Activated CD4-positive, alpha-beta T cell treated with anti-CD3 and anti-CD28 coated beads for 4 hours (primary cell): Measurements from ENCODE around the gene NPY4R2.
"Not testable (repeated sequence)": the region's sequence is repeated elsewhere in the genome, so short reads cannot be mapped to it uniquely, and the experiment has no call there.

ENCODE experiments used
- DNase-seq, 2 donors: peaks; one replicate each; pipeline ENCODE4 v3.0.0-alpha.2; 2020

The NPY4R2 gene, protein sequence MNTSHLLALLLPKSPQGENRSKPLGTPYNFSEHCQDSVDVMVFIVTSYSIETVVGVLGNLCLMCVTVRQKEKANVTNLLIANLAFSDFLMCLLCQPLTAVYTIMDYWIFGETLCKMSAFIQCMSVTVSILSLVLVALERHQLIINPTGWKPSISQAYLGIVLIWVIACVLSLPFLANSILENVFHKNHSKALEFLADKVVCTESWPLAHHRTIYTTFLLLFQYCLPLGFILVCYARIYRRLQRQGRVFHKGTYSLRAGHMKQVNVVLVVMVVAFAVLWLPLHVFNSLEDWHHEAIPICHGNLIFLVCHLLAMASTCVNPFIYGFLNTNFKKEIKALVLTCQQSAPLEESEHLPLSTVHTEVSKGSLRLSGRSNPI

GRCh38 chr10:47918475-47918874, at the start of gene NPY4R2:
NPY4R2 (plus strand) TSS chr10:47918662; CDS start chr10:47921988, 3,326 bp downstream.
- DNase-seq, result not testable (repeated sequence)

GRCh38 chr10:47870887-47871286, 47.6 kb upstream of the NPY4R2 start:
- DNase-seq, result not testable (repeated sequence)

GRCh38 chr10:47871485-47872180, 46.8 kb upstream of the NPY4R2 start:
- DNase-seq, result not testable (repeated sequence)

GRCh38 chr10:47872236-47872635, 46.2 kb upstream of the NPY4R2 start:
- DNase-seq, result not testable (repeated sequence)

DNA sequence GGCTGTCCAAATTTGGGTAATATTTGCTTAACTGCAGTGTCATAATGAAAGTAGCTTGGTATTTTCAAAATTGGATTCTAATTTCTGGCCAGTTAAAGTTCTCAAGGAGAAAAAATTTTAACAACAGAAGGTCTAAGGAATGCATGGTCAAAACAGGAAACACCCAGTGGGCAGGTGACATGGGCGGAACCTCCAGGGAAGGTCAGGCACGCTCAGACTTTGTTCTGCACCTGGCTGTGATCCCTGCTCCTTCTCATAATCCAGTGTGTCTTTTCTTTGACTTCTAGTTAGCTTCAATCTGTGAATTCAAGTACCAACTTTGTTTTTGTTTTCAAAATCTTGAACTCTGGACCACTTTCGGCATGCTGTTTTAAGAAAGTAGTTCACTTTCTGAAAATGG, 34.2 kb upstream of the NPY4R2 start:
- DNase-seq, result not testable (repeated sequence)

DNA sequence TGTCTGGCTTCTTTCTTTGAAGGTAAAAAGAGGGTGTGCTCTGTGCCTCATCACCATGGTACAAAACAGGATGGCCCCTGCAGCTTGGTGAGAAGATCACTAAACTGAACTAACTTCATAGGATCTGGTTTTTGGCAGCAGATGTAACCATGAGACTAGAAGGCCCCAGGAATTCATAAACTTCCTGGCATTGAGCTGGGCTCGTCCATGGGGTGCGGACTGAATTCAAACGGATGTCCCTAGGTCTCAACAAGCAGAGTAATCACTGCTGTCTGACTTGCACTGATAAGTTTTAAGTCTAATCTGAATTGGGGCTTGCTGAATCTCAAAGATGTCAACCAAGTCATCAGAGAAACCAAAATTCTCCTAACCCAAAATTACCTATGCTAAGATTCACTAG, 33.5 kb upstream of the NPY4R2 start:
- not testable (repeated sequence) for DNase-seq

GRCh38 chr10:47886356-47886755, 32.1 kb upstream of the NPY4R2 start:
- not testable (repeated sequence) for DNase-seq

GRCh38 chr10:47886827-47887226, 31.6 kb upstream of the NPY4R2 start:
- not testable (repeated sequence) for DNase-seq

DNA sequence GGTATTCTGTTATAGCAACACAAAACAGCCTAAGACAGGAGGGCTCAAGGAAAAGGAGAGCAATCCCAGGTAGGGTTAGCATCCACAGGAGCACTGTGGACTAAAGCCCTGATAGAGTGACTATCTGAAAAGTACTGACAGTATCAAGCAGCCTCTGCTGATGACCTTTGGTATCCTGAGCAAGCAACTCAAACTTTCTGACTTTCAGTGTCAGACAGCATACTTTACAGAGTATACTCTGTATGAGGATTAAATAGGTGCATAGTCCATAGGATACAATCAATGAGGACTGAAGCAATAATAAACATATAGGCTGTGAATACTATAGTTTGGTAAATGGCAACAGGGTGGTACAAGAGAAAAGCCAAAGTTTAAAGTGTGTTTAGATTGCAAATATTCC, 27.7 kb upstream of the NPY4R2 start:
- DNase-seq, result not testable (repeated sequence)

- not testable (repeated sequence) for DNase-seq
Observed at GRCh38 chr10:47892494-47893261, 25.8 kb upstream of the NPY4R2 start.

GRCh38 chr10:47894571-47894970, 23.9 kb upstream of the NPY4R2 start:
- DNase-seq, result not testable (repeated sequence)

GRCh38 chr10:47897813-47898212, 20.6 kb upstream of the NPY4R2 start:
- DNase-seq, result not testable (repeated sequence)

DNA sequence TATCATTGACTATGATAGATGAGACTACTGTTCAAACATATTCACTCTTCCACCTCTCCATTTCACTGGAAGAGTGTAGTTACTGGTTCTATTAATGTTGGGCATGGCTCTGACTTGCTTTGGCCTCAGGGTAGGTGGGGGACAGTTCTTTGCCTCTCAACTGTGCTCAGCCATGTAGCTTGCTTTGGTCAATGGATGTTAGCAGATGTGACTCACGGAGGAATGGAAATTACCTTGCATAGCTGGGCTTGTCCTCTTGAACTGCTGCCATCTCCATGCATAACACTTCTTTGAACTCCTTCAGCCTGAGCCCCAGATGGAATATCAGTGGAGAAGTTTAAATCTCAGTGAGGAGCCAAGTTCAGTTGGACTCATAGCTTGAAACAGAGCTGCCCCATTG, 9.1 kb upstream of the NPY4R2 start:
- DNase-seq, result not testable (repeated sequence)

DNA sequence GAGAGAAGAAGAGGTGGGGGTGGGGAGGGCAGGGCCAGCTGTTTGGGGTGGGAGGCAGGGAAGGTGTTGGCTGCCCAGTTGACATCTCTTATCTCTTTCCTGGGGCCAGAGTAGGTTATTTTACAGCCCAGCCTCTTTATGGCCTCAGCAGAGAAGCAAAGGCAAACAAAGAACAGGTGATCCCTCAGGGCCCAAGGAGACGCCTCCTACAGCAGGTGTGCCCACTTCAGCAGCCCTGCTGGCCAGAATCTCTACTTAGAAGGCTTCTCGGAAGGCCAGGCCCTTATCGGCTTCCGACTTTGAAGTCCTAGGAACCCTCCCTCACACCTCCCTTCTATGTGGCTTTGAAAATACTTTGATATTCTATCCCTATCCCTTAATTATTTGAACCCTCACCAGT, 8.0 kb upstream of the NPY4R2 start:
- DNase-seq, result not testable (repeated sequence)

- DNase-seq, result not testable (repeated sequence)
Observed at GRCh38 chr10:47914052-47914451, 4.4 kb upstream of the NPY4R2 start.

DNA sequence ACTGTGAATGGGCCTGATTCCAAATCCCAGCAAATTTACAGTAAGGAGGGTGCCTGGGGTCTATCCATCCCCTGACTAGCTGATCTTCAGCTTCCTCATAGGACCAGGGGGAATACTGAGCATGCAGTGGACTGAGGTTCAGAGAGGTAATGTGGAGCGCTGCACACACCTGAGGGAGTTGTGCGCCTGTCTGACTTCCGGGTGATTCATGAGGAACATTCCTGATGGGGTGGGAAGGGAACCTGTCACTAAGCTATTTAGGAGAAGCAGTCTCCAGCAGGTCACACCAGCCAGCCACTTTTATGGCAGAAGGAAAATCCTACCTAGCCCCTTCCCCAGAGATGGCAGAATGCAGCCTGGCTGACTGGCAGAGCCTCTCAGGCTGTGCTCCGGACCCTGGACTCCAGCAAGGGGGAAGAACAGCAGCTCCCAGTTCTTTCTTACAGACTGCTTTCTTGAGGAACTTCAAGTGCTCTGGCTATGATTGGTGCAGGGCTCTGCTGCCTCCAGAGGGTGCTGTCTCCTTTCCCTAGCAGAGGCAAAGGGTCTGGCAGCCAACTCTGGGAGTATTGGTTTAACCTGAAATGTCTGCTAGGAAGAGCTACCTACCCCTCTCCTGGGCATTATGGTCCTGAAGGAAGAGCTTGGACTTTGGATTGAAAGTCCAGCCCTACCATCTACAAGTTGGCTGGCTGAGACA, 2.5 kb upstream of the NPY4R2 start:
- not testable (repeated sequence) for DNase-seq

- DNase-seq, result not testable (repeated sequence)
Observed at GRCh38 chr10:47920610-47921009, 2.1 kb downstream of the NPY4R2 start.

DNA sequence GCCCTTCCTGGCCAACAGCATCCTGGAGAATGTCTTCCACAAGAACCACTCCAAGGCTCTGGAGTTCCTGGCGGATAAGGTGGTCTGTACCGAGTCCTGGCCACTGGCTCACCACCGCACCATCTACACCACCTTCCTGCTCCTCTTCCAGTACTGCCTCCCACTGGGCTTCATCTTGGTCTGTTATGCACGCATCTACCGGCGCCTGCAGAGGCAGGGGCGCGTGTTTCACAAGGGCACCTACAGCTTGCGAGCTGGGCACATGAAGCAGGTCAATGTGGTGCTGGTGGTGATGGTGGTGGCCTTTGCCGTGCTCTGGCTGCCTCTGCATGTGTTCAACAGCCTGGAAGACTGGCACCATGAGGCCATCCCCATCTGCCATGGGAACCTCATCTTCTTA, 4.0 kb downstream of the NPY4R2 start:
- not testable (repeated sequence) for DNase-seq

- DNase-seq, result not testable (repeated sequence)
Observed at GRCh38 chr10:47924628-47925027, 6.2 kb downstream of the NPY4R2 start.

DNA sequence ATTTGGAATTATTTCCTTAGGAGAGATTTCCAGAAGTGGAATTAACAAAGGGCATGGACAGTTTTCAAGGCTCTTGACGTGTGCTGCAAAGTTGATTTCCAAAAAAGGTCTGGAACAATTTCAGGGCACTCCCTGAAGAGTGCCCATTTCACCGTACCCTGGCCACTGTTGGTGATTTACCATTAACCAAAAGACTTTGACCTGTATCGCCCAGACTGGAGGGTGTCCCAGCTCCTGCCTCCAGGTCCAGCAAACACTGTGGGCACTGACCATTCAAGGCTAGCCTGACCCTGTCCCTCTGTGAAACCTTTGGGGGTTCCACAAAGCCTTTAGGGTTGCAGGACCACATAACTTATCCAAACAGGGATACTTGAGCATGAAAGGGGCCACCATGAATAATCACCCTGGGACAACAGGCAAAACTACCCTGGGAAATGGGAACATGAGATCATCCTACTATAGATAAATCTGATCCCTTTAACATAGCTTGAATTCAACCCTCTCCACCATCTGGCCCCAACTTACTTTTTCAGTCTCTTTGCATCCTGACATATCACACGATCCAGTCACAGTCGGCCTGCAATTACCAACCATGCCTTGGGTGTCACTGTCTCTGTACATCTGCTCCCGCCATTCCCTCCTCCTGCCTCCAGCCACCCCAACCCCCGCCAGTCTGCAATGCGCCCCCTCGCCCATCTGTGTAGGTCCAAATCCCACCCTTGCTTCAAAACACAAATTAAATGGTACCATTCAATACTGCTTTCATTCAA, 8.9 kb downstream of the NPY4R2 start:
- DNase-seq, result not testable (repeated sequence)

- DNase-seq, result not testable (repeated sequence)
Observed at GRCh38 chr10:47928225-47928624, 9.8 kb downstream of the NPY4R2 start.

DNA sequence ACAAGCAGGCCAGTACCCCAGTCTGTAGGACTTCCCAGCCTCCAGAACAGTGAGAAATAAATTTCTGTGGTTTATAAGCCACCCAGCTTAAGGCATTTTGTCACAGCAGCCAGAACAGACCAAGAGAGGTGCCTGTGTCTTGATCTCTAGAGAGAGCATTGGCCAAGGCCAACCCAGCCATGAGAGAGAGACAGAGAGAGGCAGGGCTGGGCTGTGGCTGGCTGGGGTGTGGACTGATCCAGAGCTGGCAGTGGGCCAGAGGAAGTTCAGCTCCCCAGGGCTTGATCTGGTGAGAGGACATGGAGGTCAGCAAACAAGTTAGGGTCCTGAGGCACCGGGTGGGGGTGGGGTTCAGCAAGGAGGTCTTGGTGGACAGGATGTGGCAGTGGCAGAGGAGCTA, 14.4 kb downstream of the NPY4R2 start:
- not testable (repeated sequence) for DNase-seq
